Kidney epithelial cell (primary cell): ENCODE results near the gene ASB4. TPM values are rescaled to one million over a fixed set of nuclear protein-coding genes. Genes with fewer than 3 reads are reported as not detected.
"Not testable (repeated sequence)": the region's sequence is repeated elsewhere in the genome, so short reads cannot be mapped to it uniquely, and the experiment has no call there.

ENCODE experiments used
- DNase-seq: peaks from one replicate; pipeline ENCODE4 v3.0.0-alpha.2; 2010; ENCODE audit warnings: low read depth
- H3K27me3 ChIP-seq: 2 replicates; pipeline ENCODE4 v1.6.0; 2011; ENCODE audit warnings: low read length; ENCODE audit not compliant: control insufficient read depth, insufficient read depth
- H3K36me3 ChIP-seq: 2 replicates; pipeline ENCODE4 v1.5.1; 2011; ENCODE audit warnings: low read length; ENCODE audit not compliant: control insufficient read depth, insufficient read depth
- H3K4me3 ChIP-seq: 2 replicates; pipeline ENCODE4 v1.5.1; 2011; ENCODE audit warnings: low read depth, mild to moderate bottlenecking, control low read depth, low read length
- total RNA-seq: library from RNA; depleted of rRNA; stranded (reverse); fragments of >200 nt; gene quantifications from 2 replicates; pipeline ENCODE4 v1.2.3, GENCODE V29; 2015
- TF ChIP-seq, protein P1 (sequence below): IDR thresholded peaks from 2 replicates; pipeline ENCODE4 v1.5.1; 2011; ENCODE audit warnings: mild to moderate bottlenecking, moderate library complexity, low read length, control low read depth, inconsistent platforms; ENCODE audit not compliant: insufficient read depth, poor library complexity, severe bottlenecking

Gene ASB4
- total RNA-seq, 1 donor from 2014 or later: not detected

DNA sequence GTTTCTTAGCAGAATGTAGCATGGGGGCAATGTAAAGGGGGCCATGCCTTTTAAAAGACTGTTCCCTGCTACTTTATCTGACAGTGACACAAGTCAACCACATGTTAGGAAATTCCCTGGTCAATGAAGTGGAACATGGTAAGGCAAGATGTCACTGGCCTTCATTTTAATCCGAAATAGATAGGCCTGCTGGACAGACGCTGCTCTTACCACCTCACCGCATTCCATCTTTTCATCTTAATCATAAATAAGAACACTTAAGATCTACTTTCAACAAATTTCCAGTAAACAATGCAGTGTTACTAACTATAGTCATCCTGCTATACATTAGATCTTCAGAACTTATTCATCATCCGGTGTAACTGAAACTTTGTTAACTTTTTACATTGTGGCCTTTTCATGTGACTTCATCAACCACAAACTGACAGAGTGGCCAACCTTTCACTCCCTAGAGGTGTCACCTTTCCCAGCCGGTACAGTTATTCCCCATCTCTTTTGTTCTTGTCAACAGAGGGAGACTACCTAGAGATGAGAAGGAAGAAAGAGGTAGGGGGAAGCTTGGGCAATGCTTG is 15.6 kb downstream of the ASB4 start:
- TF ChIP-seq, protein P1, sequence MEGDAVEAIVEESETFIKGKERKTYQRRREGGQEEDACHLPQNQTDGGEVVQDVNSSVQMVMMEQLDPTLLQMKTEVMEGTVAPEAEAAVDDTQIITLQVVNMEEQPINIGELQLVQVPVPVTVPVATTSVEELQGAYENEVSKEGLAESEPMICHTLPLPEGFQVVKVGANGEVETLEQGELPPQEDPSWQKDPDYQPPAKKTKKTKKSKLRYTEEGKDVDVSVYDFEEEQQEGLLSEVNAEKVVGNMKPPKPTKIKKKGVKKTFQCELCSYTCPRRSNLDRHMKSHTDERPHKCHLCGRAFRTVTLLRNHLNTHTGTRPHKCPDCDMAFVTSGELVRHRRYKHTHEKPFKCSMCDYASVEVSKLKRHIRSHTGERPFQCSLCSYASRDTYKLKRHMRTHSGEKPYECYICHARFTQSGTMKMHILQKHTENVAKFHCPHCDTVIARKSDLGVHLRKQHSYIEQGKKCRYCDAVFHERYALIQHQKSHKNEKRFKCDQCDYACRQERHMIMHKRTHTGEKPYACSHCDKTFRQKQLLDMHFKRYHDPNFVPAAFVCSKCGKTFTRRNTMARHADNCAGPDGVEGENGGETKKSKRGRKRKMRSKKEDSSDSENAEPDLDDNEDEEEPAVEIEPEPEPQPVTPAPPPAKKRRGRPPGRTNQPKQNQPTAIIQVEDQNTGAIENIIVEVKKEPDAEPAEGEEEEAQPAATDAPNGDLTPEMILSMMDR: no peak
- no peak overlapping the region for H3K4me3 ChIP-seq
- no peaks in the 10 kb centered on the region for H3K27me3 ChIP-seq
- no peak for DNase-seq
- H3K36me3 ChIP-seq: no peaks in the 10 kb centered on the region

DNA sequence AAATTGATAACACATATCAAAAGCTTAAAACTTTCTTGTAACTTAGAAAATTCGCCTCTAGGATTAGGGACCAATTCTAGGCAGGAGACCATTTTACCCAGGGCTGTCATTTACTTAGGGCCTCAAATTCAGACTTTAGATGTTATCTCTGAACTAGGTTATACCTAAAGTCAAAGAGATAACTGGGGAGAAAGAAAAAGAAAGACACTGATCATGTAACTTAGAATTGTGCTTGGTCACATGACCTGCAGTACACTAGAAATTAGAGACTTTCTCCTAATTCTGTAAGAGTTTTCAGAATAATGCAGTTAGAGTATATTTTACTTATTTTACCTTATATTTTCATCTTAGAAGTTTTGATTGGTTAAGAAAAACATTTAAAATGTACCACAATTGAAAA is 16.7 kb downstream of the ASB4 start:
- TF ChIP-seq, protein P1: no peak
- no peak for DNase-seq
- Histone ChIP-seq H3K4me3 (no peak overlapping the region), H3K27me3 (no peaks in the 10 kb centered on the region), H3K36me3 (no peaks in the 10 kb centered on the region)

DNA sequence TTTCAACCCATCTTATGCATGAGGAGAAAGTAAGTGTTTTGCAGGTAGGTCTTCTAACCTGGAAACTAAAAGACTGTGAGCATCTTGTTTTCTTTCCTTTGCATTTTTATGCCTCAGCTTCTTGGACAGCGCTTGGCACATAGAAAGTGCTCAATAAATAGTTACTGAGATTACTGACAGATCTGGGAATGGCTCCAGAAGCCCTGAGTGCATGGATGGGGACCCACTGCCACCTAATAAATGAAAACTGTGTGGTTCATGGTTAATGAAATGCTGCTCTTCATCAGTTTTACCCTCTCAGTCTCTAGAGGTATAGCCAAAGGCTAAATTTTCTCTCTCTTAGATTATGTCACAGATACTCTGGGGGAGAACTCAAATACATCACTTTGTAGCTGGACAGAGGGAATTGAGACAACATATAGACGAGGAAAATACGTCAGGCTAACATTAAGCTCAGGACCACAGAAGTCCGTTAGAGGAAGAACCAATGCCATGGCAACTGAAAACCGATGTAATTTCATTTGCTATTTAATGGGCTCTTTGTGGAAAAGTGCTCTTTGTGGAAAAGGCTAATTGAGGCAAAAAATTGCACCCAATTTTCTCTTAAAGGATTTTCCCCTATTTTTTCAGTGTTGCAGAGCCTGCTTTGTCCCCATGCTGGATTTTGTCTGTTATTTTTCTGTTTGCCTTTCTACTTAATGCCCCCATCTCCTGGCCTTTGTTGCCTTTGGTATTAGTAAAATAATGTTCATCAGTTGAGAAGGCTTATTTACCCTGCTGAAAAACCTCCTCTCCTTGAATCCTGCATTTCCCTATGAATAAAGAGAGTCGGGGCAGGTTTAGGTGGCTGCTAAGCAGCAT is 17.8 kb downstream of the ASB4 start:
- Histone ChIP-seq H3K4me3 (no peak overlapping the region), H3K27me3 (no peaks in the 10 kb centered on the region), H3K36me3 (no peaks in the 10 kb centered on the region)
- TF ChIP-seq, protein P1: no peak
- DNase-seq: no peak

DNA sequence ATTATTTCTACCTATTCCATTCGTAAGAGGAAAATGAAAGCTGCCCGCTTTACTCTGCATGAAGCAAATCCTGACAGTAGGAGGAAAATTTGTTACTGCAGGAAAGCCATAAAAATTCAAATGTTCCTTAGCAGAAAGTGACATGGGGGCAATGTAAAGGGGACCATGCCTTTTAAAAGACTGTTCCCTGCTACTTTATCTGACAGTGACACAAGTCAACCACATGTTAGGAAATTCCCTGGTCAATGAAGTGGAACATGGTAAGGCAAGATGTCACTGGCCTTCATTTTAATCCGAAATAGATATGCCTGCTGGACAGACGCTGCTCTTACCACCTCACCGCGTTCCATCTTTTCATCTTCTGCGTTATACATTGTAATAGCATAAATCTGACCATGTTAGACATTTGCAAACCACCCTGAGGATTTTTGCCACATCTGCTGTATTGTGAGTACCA is 18.4 kb downstream of the ASB4 start:
- not testable (repeated sequence) for H3K27me3 ChIP-seq, H3K36me3 ChIP-seq, H3K4me3 ChIP-seq, DNase-seq

DNA sequence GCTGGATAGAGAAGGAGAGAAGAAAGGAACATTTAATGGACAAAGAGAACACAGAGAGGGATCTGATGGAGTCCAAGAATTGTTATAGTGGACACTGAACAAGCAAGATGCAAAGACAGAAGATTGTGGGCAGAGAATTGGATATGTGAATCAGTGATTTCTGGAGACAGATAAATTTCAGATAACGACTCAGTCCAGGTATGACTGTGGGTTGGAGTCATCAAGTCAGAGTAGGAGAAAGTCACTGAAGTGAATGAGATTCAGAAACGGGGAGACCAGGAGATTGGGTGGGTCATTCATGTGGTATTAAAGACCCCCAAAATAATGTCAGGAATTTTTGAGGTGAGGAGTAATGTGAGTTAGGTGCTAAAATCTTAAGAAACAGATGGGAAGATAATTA is 23.0 kb downstream of the ASB4 start:
- Histone ChIP-seq H3K36me3 (no peaks in the 10 kb centered on the region), H3K4me3 (no peak overlapping the region), H3K27me3 (no peaks in the 10 kb centered on the region)
- no peak for DNase-seq
- TF ChIP-seq, protein P1: no peak

DNA sequence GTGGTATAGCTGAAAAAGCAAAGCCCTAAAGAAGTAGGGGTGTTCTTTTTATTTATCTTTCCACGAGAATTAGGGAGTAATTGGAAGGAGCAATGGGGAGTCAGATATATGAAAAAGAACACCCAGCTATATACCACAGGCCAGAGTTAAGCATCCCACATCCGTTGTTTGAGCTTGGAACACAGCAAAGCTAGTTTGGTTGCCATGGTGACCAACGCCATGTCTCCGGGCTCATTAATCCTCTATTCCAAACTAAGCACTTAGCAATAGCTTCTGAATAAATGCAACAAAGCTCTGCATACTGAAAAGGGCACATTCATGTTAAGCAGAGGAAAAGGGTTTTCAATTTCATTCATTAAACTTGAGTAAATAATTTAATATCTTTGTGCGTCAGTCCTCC is 23.5 kb downstream of the ASB4 start:
- H3K4me3 ChIP-seq: no peak overlapping the region
- peak; percentile 78 for DNase-seq
- no peaks in the 10 kb centered on the region for H3K36me3 ChIP-seq
- TF ChIP-seq, protein P1: no peak
- H3K27me3 ChIP-seq: no peaks in the 10 kb centered on the region
